Measurements from ENCODE around the gene EN2.

The EN2 gene

GRCh38 chr7:155486783-155487508 is 29.0 kb downstream of the EN2 start:
- DNase-seq (ENCODE audit: low read depth): no peak

GRCh38 chr7:155487509-155488482 is 29.9 kb downstream of the EN2 start:
- no peak for DNase-seq (ENCODE audit: low read depth)

- DNase-seq (ENCODE audit: low read depth): no peak
Observed at GRCh38 chr7:155488483-155489127, 30.7 kb downstream of the EN2 start.

DNA sequence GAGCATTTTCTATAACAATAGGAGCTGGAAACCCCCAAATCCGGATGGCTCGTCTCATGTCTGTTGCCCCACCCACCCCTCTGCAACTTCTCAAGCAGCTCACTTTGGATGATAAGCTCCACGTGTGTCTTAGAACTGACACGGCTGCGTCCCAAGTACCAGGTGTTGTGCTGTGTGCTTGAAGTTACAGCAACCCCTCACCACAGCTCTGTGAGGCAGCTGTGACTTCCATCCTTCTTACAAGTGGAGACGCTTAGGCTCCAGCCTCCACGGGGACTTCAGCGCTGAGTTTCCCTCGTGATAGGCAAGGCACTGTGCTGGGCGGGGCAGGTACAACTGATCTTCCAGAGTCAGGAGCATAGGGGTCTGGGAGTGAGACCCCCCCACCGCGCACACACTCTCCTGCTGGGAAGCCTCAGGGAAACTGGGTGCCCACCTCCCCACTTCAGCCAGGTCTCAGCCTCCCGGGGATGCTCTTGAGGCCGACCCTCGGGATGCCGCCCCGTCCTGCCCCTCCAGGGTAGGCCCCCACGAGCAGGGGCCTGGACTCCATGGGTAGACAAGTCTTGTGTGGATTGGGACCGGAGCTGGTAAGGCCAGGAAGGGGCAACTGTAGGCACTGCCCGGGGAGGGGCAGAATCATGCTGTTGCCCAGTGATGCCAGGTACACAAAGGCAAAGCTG is 31.4 kb downstream of the EN2 start:
- DNase-seq (ENCODE audit: low read depth): no peak

DNA sequence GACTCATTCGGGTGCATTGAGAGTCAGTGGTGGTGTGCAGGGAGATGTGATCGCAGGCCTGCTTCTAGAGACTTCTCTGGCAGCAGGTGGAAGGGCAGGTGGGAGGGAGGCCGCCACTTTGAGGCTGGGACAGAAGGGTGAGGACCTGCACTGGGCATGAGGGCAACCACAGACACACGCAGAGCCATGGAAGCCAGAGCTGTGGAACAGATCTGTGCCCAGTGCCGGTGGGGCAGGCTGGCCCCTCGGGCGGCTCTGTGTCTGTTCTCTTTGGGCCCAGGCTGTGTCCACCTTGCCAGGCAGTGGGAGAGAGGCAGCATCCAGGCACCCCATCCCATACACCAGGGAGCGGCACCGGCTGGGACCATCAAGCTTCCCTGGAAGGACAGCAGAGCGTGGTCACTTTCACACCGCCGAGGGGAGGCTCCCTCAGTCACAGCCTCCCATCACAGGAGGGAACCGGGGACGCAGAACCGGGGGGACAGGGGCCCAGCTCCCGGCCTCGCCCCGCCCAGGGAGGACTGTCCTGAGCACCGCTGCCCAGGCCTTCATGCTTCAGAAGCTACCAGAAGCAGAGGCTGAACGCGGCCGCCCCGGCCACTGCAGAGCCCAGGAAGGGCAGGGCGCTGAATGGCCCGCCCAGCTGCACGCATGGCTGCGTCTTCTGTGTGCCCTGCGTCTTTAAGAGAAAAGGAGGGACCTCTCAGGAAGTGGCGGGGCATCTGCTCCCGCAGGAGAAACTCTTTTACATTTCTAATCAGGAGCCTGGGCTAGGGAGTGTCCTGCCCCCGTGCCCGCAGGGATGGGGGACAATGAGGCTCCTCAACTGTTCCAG is 32.1 kb downstream of the EN2 start:
- DNase-seq (ENCODE audit: low read depth): no peak

GRCh38 chr7:155490697-155491628 is 33.0 kb downstream of the EN2 start:
- DNase-seq (ENCODE audit: low read depth): no peak

- no peak for DNase-seq (ENCODE audit: low read depth)
Observed at GRCh38 chr7:155491812-155492211, 33.9 kb downstream of the EN2 start.

DNA sequence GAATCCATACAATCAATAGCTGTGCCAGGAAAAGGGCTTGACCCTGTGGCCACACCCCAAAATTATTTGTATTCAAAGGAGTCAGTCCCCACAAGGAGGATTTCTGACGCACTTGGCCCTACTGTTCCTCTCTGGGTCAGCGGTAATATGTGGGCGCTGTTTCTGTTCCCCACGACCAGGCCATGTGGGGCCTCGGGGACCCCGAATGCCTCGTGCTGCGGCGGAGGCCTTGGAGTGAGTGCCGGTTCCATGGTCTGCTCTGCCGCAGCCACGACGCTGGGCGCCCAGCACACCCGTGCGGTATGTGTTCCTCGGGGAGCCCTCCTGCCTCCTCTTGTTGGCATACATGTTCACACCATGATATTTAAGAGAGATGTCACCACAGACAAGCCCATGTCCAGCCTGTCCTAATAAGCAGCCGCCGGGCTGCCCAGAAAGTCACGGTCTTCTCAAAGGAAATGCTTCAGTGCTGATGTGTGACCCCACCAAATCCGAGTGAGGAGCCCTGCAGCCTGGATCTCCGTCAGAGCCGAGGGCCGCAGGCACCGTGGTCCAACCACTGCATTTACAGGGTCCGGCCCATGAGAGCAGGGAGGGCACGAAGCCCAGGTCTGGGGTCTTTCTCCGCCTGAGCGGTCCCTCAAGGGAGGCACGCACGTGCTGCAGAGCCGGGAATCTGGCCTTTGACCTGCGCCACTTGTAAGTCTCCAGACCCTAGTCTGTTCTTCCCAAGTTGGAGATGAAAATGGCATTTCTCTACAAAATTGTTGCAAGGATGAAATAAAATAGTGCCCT is 36.0 kb downstream of the EN2 start:
- no peak for DNase-seq (ENCODE audit: low read depth)

DNA sequence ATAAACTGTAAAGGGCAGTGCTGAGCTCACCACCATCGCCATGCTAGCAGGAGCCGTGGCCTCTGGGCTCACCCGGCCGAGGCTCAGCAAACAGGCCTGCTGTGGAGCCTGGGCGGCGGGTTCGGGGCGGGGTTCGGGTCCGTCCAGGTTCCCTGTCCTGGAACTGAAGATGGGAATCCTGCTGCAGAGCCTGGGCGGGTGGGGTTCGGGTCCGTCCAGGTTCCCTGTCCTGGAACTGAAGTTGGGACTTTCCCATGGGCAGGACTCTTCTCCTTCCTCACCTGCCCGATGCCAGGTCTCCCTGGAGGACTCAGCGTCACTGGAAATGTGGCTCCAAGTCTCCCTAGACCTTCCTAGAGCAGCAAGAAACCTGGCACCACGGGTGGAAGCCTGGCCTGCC is 36.6 kb downstream of the EN2 start:
- no peak for DNase-seq (ENCODE audit: low read depth)

DNA sequence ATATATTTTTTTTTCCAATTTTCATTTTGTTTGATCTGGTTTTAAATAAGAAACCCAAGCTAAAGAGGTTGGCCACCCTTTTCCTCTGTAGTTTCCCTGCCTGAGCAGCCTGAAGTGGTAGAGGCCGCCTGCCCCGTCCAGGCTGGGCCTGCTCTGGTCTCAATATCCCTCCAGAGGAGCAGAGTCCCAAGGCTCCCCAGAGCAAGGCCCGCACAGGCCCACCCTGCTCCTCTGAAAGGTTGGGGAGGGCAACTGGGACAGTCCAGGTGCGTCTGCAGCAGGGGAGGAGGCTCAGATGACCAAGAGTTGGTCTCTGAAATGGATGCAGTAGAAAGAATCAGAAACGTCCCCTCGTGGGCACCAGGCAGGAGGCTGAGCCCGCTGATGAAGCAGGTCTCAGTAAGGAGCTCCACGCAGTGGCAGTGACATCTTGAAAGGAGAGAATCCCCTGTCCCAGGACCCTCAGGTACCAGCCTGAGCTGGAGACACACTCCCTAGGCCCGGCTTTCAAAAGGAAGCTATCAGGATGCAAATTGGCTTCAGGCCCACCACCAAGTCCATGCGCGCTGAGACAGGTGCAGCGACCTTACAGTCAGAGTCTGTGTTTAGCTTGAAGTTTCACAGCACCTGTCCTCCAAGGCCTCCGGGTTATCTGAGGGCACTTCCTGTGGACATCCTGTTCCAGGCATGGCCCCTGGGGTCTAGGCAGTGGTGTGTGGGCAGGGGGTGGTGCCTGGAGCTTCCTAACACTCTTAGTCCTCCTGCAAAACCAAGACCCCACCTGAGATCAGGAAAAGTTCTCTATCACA is 37.7 kb downstream of the EN2 start:
- DNase-seq (ENCODE audit: low read depth): no peak

DNA sequence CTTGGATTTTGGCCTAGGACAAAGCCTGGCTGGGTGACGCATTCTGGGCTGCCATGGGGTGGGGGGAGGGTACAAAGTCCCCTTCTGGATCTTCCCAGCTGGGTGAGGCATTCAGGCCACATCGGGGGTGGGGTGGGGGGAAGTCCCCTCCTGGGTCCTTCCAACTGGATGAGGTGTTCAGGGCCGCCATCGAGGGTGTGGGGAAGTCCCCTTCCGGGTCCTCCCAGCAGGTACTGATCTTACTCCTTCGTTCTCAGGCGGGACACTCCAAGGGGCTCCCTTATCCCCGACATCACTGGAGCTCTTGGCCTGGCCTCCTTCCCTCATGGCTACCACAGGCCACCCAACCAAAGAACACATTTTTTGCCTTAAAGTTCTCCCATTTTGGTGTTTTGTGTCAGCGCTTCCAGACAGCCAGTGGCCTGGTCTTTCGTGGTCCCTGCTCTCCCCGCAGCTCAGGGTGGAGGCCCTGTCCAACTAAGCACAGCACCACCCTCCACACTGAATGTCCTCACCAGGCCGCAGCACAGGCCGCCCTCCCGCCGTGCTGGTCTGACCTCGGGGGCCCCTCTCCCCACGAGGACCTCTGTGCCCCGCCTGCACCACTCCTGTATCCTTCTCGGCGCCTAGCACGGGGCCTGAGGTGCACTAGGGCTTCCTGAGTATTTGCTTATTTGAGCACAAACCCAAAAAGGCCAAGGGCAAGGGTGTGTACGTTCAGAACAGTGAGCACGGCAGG is 38.5 kb downstream of the EN2 start:
- no peak for DNase-seq (ENCODE audit: low read depth)

DNA sequence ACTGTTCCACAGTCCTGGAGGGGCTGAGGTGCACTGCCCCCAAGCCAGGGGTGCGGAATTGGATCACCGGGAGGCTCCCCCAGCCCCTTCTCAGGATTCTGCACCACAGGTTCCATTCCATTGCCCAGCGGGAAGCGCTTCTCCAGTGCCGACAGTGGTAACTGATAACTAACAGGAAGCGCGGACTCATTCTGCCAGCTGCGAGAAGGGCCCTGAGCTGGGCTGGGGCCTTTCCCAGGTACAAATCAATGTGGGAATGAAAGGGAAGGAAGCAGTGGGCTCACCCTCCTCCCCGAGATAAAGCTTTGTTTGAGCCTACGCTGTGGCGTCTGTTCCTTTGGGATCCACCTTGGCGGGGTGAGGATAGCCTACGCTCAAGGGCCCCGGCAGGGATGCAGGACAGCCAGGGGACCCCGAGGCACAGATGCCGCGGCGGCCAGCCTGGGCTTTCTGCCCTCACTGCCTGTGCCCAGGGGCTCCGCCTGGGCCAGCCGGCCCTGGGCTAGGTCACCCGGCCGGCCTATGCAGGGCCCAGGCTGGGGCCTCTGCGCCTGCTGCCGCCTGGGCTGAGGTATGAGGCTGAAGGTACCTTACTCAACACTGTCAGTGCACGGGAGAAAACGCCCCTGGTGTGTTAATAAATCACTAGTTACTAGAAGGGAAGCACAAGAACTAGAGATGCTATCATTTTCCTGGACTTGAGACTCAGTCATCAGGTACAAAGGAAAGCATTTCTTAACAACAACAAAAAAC is 39.4 kb downstream of the EN2 start:
- DNase-seq (ENCODE audit: low read depth): no peak

DNA sequence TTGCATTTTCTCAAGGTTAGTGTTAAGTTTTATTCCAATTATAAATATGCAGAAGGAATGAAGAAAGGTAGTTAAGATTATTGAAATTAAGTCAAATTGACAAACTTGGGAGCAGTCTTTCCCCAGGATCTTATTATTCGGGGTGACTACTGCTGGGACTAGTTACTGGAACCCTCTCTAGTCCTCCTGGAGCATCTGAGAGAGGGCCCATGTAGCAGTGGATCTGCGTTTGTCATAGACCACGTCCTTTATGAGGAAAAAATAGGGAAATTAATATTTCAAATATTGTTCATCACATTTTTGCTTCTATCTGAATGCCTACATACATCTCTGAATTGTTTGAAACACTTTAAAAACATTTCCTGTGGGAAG is 47.5 kb downstream of the EN2 start:
- DNase-seq (ENCODE audit: low read depth): no peak

DNA sequence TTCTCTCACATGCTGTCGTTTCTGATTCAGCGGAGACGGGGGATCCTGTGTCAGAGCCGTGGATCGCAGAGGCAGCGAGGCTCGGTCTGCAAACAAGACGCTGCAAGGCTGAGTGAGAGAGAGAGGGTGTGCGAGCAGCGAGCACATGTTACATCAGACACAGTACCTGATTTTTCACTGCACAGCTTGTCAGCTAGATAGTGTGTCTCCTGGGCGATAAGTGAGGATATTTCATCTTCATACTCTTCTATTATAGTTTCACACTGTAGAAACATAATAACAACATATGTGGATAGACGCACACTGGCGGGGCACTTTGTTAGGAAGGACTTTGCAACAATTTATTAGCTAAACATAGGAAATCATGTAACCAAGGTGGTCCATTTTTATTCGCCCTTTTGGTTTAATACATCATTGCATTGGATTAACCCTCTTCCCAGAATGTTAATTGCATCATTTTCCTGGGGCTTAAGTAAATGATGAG is 49.0 kb downstream of the EN2 start:
- no peak for DNase-seq (ENCODE audit: low read depth)

DNA sequence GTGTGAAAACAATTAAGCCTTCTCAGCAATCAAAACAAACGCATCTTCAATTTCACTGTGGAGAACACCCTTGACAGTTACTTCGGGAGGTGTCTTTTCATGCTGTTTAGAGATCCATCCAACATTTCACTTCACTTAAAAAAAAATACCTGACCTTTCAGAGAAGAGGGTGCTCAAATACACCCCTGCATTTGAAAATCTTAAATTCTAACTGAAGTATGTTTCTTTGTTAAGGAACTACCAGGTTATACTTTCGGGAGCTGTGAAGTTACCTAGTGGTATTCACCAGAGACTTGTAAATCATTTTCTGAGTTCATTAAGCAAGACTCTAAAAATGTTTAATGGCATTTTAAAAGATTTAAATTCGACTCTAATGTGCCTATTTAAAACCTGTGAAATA is 49.6 kb downstream of the EN2 start:
- DNase-seq (ENCODE audit: low read depth): no peak

GRCh38 chr7:155508376-155509358 is 50.7 kb downstream of the EN2 start:
- no peak for DNase-seq (ENCODE audit: low read depth)

All from stromal cell of bone marrow (primary cell).